Stomach smooth muscle (tissue), 2 donors: ENCODE measurements around the gene PPM1H.
"Not testable (repeated sequence)": the region's sequence is repeated elsewhere in the genome, so short reads cannot be mapped to it uniquely, and the experiment has no call there.

Source experiments
- H3K27ac ChIP-seq: one replicate; pipeline ENCODE4 v1.7.0; 2013; ENCODE audit warnings: mild to moderate bottlenecking, low read length, inconsistent platforms
- H3K27me3 ChIP-seq, 2 donors: one replicate each; pipeline ENCODE4 v1.7.0; 2013; ENCODE audit warnings: low read length in 2 of 2; ENCODE audit not compliant: insufficient read depth in 2 of 2, control insufficient read depth in 1 of 2
- H3K36me3 ChIP-seq, 2 donors: one replicate each; pipeline ENCODE4 v1.7.0; 2013; ENCODE audit warnings: low read length in 2 of 2; ENCODE audit not compliant: control insufficient read depth in 2 of 2, insufficient read depth in 2 of 2
- H3K4me1 ChIP-seq: one replicate; pipeline ENCODE4 v1.7.0; 2013; ENCODE audit warnings: low read length; ENCODE audit not compliant: control insufficient read depth, insufficient read depth
- H3K4me3 ChIP-seq, 2 donors: one replicate each; pipeline ENCODE4 v1.7.0; 2013; ENCODE audit warnings: low read length in 2 of 2
- H3K9ac ChIP-seq, 2 donors: one replicate each; pipeline ENCODE4 v1.7.0; 2013; ENCODE audit warnings: low read length in 2 of 2, mild to moderate bottlenecking in 1 of 2
- H3K9me3 ChIP-seq, 2 donors: one replicate each; pipeline ENCODE4 v1.7.0; 2013; ENCODE audit warnings: low read length in 2 of 2; ENCODE audit not compliant: control insufficient read depth in 2 of 2
- donor health status: healthy.
- donor health status: Pancreatic carcinoma.

The PPM1H gene

GRCh38 chr12:62684570-62685295 is 250.2 kb downstream of the PPM1H start:
- H3K36me3 ChIP-seq: no peaks in the 10 kb centered on the region
- H3K27ac ChIP-seq: peak overlapping the region; percentile 89
- no peaks in the 10 kb centered on the region for H3K27me3 ChIP-seq
- H3K9ac ChIP-seq: peak overlapping the region; percentile 32 to 58
- no peaks in the 10 kb centered on the region for H3K9me3 ChIP-seq
- H3K4me1 ChIP-seq: peaks cover 46% of the 10 kb centered on the region
- peak overlapping the region; percentile 2 to 22 for H3K4me3 ChIP-seq

- H3K9me3 ChIP-seq: no peaks in the 10 kb centered on the region
- peak overlapping the region; percentile 32 to 58 for H3K9ac ChIP-seq
- peaks cover 38% of the 10 kb centered on the region for H3K4me1 ChIP-seq
- H3K4me3 ChIP-seq: peak overlapping the region in 1 of 2 donors; percentile 54
- H3K36me3 ChIP-seq: no peaks in the 10 kb centered on the region
- H3K27me3 ChIP-seq: no peaks in the 10 kb centered on the region
- H3K27ac ChIP-seq: peak overlapping the region; percentile 89
Observed at GRCh38 chr12:62683776-62684569, 251.0 kb downstream of the PPM1H start.

DNA sequence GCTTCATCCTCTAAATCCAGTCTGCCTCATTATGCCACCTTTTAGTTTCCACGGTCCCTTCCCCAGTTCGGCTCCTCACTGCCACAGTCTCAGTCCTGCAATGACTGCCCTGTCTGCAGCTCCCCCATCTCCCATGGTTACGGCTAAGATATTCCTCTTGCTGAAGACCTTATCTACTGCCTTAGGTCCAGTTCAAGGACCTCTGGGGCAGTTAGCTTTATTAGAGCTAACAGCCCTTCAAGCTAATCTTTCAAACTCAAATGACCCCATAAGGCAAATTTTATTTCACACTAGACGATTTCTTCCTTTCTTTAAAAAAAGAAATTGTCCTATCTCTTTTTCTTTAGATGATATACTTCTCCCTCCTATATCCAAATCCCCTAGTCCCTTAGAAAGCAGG is 253.6 kb downstream of the PPM1H start:
- H3K4me3 ChIP-seq: no peak overlapping the region
- no peak overlapping the region for H3K27ac ChIP-seq
- peaks cover 23% of the 10 kb centered on the region for H3K4me1 ChIP-seq
- H3K36me3 ChIP-seq: no peaks in the 10 kb centered on the region
- H3K9ac ChIP-seq: no peak overlapping the region
- no peaks in the 10 kb centered on the region for H3K27me3 ChIP-seq
- no peaks in the 10 kb centered on the region for H3K9me3 ChIP-seq

GRCh38 chr12:62679608-62680007 is 255.3 kb downstream of the PPM1H start:
- Histone ChIP-seq H3K9ac (no peak overlapping the region), H3K27me3 (no peaks in the 10 kb centered on the region), H3K4me3 (no peak overlapping the region), H3K27ac (no peak overlapping the region), H3K36me3 (no peaks in the 10 kb centered on the region), H3K4me1 (peaks cover 16% of the 10 kb centered on the region), H3K9me3 (no peaks in the 10 kb centered on the region)

GRCh38 chr12:62677355-62677754 is 257.6 kb downstream of the PPM1H start:
- Histone ChIP-seq H3K9me3 (no peaks in the 10 kb centered on the region), H3K36me3 (no peaks in the 10 kb centered on the region), H3K27ac (no peak overlapping the region), H3K4me3 (no peak overlapping the region), H3K9ac (no peak overlapping the region), H3K27me3 (no peaks in the 10 kb centered on the region), H3K4me1 (peaks cover 6% of the 10 kb centered on the region)

DNA sequence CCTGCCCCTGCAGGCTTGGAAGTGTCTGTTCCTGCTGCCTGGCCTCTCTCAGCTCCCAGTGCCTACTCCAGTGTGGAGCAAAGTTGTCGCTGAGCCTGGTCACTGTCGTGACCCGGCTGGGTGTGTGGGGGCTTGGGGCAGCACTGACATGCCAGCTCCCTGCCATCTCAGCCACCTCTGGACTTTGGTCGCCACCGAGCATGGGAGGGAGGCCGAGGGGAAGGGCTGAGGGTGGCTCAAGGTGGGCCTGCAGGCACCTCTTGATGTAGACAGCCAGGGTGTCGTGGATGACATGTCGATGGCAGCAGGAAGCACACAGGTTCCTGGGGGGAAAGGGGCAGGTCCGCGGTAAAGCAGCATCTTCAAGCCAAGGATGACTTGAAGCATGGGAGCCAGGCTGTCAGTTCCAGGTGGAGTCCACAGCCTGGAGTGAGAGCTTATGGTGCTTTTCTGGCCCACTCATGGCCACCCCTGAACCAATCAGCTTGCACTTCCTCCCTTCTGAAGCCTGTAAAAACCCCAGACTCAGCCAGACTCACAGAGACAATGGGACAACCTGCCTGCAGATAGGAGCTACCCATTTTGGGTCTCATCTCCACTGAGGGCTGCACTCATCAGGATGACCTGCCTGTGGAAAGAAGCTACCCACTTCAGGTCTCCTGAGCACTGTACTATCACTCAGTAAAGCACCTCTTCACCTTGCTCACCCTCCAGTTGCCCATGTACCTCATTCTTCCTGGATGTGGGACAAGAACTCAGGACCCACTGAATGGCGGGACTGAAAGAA is 258.2 kb downstream of the PPM1H start:
- H3K27ac ChIP-seq: no peak overlapping the region
- H3K36me3 ChIP-seq: no peaks in the 10 kb centered on the region
- no peak overlapping the region for H3K4me3 ChIP-seq
- no peak overlapping the region for H3K9ac ChIP-seq
- no peaks in the 10 kb centered on the region for H3K27me3 ChIP-seq
- no peaks in the 10 kb centered on the region for H3K9me3 ChIP-seq
- H3K4me1 ChIP-seq: peaks cover 6% of the 10 kb centered on the region

DNA sequence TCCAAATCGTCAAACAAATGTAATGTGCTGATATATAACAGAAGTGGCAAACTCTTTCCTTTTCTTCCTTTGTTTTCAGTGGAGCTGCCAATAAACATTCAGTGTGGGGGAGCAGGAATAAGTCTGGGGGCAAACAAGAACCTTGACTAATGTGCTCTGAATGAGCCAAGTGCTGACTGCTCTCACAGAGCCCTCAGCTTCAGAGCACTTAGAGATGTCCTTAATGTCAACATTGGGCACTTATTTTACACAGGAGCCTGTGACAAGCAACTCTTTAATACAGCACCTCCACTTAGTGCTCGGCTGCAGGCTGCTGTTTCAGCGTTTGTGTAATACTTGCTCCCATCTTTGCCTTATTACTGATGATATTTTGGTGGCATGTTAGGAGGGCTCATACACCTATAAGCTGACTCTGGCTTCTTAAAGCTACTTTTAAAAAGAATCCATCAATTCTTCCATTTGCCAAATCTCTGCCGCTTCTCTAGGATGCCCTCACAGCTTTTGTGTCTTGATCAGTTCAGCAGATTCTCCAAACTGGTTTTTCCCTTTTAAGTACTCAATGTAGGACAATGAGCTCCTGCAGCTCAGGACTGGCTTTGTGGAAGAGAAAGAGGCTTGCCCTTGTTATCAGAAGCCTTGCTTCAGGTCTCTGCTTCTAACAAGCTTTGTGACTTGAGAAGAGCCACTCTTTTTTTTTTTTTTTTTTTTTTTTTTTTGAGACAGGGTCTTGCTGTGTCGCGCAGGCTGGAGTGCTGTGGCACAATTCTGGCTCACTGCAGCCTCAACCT is 261.7 kb downstream of the PPM1H start:
- H3K36me3 ChIP-seq: no peaks in the 10 kb centered on the region
- H3K4me1 ChIP-seq: peaks cover 6% of the 10 kb centered on the region
- no peaks in the 10 kb centered on the region for H3K27me3 ChIP-seq
- H3K27ac ChIP-seq: peak overlapping the region; percentile 33
- H3K4me3 ChIP-seq: peak overlapping the region in 1 of 2 donors; percentile 15
- no peak overlapping the region for H3K9ac ChIP-seq
- H3K9me3 ChIP-seq: no peaks in the 10 kb centered on the region

DNA sequence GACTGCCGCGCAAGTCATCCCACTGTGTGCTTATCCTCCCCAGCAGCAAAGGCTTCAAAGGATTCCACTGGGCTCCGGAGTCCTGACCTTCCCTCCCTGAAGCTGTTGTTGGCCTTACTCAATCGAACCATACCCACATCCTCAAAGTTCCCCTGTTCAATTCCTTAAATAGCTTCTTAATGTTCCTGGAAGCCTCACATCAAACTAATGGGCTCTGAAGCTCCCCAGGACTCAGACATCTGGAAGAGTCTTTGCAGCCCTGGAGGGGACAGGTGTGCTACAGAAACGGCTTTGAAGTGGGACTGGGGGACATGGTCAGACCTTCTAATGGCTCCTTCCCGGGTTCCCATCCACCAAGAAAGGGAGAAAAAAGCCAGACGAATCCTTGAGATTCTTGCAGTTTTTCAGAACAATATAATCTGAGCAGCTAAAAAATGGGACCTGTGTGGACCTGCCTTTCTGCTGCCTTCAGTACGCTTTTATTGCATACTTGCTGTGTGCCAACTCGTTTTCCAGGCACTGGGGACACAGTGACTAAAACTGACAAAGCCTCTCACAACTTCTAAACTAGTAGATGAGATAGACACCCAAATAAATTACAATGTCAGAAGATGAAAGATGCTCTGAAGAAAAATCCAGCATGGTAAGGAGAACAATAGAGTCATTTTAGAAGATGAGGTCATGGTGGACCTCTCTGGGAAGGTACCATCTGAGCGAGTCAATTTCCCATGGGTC is 263.8 kb downstream of the PPM1H start:
- H3K9me3 ChIP-seq: no peaks in the 10 kb centered on the region
- H3K36me3 ChIP-seq: no peaks in the 10 kb centered on the region
- no peaks in the 10 kb centered on the region for H3K27me3 ChIP-seq
- peaks cover 6% of the 10 kb centered on the region for H3K4me1 ChIP-seq
- no peak overlapping the region for H3K9ac ChIP-seq
- H3K27ac ChIP-seq: no peak overlapping the region
- no peak overlapping the region for H3K4me3 ChIP-seq

GRCh38 chr12:62668782-62669181 is 266.2 kb downstream of the PPM1H start:
- no peak overlapping the region for H3K27ac ChIP-seq
- no peaks in the 10 kb centered on the region for H3K36me3 ChIP-seq
- no peak overlapping the region for H3K9ac ChIP-seq
- peaks cover 6% of the 10 kb centered on the region for H3K4me1 ChIP-seq
- no peaks in the 10 kb centered on the region for H3K9me3 ChIP-seq
- no peak overlapping the region for H3K4me3 ChIP-seq
- no peaks in the 10 kb centered on the region for H3K27me3 ChIP-seq

DNA sequence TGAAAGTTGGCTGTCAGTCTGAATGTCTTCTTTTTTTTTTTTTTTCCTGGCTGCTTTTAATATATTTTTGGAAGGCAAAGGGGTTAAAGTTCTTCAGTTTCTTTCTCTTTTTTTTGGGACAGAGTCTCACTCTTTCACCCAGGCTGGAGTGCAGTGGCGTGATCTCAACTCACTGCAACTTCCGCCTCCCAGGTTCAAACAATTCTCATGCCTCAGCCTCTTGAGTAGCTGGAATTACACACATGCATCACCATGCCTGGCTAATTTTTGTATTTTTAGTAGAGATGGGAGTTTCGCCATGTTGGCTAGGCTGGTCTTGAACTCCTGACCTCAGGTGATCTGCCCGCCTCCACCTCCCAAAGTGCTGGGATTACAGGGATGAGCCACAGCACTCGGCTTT is 270.0 kb downstream of the PPM1H start:
- not testable (repeated sequence) for H3K4me3 ChIP-seq, H3K9me3 ChIP-seq

More for the DNA sequence above, 270.0 kb downstream of the PPM1H start:
- not testable (repeated sequence) for H3K4me1 ChIP-seq, H3K27ac ChIP-seq, H3K9ac ChIP-seq, H3K27me3 ChIP-seq, H3K36me3 ChIP-seq
